Measurements from ENCODE around the gene INPP4B.

DNA sequence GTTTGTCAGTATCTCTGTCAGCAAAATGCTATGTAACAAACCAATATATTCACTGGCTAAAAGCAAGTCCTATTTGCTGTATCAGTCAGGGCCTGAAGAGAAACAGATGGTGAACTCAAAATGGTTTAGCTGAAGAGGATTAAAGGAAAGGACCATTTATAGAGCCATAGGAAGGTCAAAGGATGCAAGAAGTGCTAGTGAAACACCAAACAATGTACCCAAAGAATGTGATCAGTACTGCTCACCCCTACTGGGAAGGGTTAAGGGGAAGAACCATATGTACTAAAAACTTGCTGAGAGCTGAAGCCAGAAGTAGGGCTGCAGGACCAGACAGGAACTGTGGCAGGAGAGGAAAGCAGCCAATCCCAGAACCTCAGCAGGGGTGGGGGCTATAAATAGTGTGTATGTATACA lies 479.3 kb downstream of the INPP4B start:
- TF ChIP-seq, protein P1, sequence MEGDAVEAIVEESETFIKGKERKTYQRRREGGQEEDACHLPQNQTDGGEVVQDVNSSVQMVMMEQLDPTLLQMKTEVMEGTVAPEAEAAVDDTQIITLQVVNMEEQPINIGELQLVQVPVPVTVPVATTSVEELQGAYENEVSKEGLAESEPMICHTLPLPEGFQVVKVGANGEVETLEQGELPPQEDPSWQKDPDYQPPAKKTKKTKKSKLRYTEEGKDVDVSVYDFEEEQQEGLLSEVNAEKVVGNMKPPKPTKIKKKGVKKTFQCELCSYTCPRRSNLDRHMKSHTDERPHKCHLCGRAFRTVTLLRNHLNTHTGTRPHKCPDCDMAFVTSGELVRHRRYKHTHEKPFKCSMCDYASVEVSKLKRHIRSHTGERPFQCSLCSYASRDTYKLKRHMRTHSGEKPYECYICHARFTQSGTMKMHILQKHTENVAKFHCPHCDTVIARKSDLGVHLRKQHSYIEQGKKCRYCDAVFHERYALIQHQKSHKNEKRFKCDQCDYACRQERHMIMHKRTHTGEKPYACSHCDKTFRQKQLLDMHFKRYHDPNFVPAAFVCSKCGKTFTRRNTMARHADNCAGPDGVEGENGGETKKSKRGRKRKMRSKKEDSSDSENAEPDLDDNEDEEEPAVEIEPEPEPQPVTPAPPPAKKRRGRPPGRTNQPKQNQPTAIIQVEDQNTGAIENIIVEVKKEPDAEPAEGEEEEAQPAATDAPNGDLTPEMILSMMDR (conservative IDR thresholded peaks at IDR 0.05; ENCODE audit: low read depth, low read length) = no peak
- TF ChIP-seq RFX5 (IDR thresholded peaks at IDR 0.05; ENCODE audit: low read depth, low read length) (no peak), SMC3 (IDR thresholded peaks at IDR 0.05; ENCODE audit: low read depth, low read length) (no peak), POLR2A (IDR thresholded peaks at IDR 0.05; ENCODE audit: low read depth, low read length) (no peak), MAFK (IDR thresholded peaks at IDR 0.05; ENCODE audit: low read depth, low read length) (no peak), FOS (IDR thresholded peaks at IDR 0.05; ENCODE audit: low read depth, low read length) (no peak), RAD21 (IDR thresholded peaks at IDR 0.05; ENCODE audit: low read length) (no peak), CHD1 (IDR thresholded peaks at IDR 0.05; ENCODE audit: low read depth, low read length) (no peak), MXI1 (IDR thresholded peaks at IDR 0.05; ENCODE audit: borderline replicate concordance, low read depth, low read length) (no peak), CEBPB (IDR thresholded peaks at IDR 0.05; ENCODE audit: low read depth, low read length) (no peak), RCOR1 (IDR thresholded peaks at IDR 0.05; ENCODE audit: insufficient replicate concordance, low read length) (no peak)
